ENCODE results near the gene GAS2L2. TPM values are rescaled to one million over a fixed set of nuclear protein-coding genes. Genes with fewer than 3 reads are reported as not detected.

Gene GAS2L2
- total and polyA plus RNA-seq, 2 of the 8 experiments (the other 6 are each of a cell fraction or from before 2014, with no cell fraction given) = 0.09 to 0.13 TPM

DNA sequence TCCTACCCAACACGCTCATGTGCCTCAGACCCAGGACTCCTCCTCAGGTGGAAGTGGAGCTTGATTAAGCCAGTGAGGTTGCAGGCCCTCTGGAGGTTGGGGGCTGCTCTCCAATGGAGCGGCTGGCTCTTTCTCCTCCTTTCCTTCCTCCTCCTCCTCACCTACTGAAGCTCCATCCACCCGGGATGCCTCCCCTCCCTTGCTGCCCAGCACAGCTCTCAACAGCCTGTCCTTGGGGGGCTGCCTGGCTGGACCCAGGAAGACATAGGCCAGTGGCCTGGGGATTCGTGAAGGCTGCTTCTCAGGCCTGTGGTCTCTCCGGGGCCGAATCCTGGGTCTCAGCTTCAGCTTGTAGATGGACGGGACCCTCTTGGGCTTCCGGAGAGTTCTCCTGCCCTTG, 8.2 kb downstream of the GAS2L2 start:
- WGBS, 2 experiments (ENCODE audit: extremely low coverage in 1 of 2, insufficient coverage in 1 of 2, insufficient read length in 1 of 2, insufficient replicate concordance in 2 of 2, low coverage in 1 of 2, low lambda C conversion rate in 2 of 2, missing lambda C conversion rate in 1 of 2) = 80% methylated on average over 5 of the region's 8 CpGs; no CpG with 5 or more reads in 1 of the 2 experiments
- H4K91ac ChIP-seq (replicated peaks; ENCODE audit: insufficient read length, low read length) = no peak overlapping the region
- H2AK5ac ChIP-seq (ENCODE audit: low read depth, low read length) = no peak overlapping the region
- FAIRE-seq (no peak), DNase-seq (ENCODE audit: low read depth in 1 of 2, low spot score in 2 of 2) (no peak)
- H2AFZ ChIP-seq (ENCODE audit: low read length) = no peak overlapping the region
- H3K14ac ChIP-seq (ENCODE audit: insufficient read length) = no peak overlapping the region
- H4K5ac ChIP-seq (ENCODE audit: insufficient read length, low read depth, low read length) = no peak overlapping the region
- H3K36me3 ChIP-seq (ENCODE audit: control insufficient read depth in 2 of 4, insufficient read depth in 4 of 4, low read length in 3 of 4) = peaks cover 0 to 8% (median 0%) of the 10 kb centered on the region in 4 experiments; a peak in 1 of 8 replicates
- peaks cover 11 to 36% (median 33%) of the 10 kb centered on the region in 4 experiments for H3K27me3 ChIP-seq (replicated peaks in 1 of 4; ENCODE audit: control insufficient read depth in 3 of 4, extremely low read depth in 1 of 4, insufficient read depth in 3 of 4, low read length in 3 of 4)
- H3K9me3 ChIP-seq (ENCODE audit: insufficient read depth in 2 of 2, low read depth in 1 of 2, low read length in 1 of 2) = peaks cover 8 to 11% of the 10 kb centered on the region in 2 experiments; a peak in 2 of 4 replicates
- H3K79me2 ChIP-seq (ENCODE audit: control insufficient read depth in 1 of 2, insufficient read depth in 2 of 2, low read length in 2 of 2) = no peaks in the 10 kb centered on the region
- no peak overlapping the region for H2BK12ac ChIP-seq (ENCODE audit: low read depth, low read length)
- no peak overlapping the region for H4K8ac ChIP-seq (ENCODE audit: extremely low read depth, insufficient read depth, low read length)
- ChIA-PET POLR2A (ENCODE audit: partially characterized antibody) (interaction anchor here (1.8 kb wide), 1 partner anchor 19 kb away, joined by 4 read pairs; no protein-coding TSS in a partner anchor), CTCF (ENCODE audit: partially characterized antibody) (interaction anchor here (0.6 to 8.4 kb wide), 14 partner anchors 12 to 148 kb away, joined by 3 to 166 read pairs (median 3); partner anchors contain the start of gene RASL10B)
- no peak overlapping the region for H3K4me2 ChIP-seq (ENCODE audit: insufficient read depth in 1 of 2, low read depth in 2 of 2, low read length in 2 of 2)
- no peak overlapping the region for H3K18ac ChIP-seq (ENCODE audit: extremely low read depth, low read length)
- H3K23ac ChIP-seq (ENCODE audit: insufficient read length) = no peak overlapping the region
- peaks cover 5% of the 10 kb centered on the region; the same call in 1 of the 2 replicates for H3K23me2 ChIP-seq (ENCODE audit: low read depth, low read length)
- H3K4me3 ChIP-seq (ENCODE audit: extremely low read depth in 1 of 4, insufficient read depth in 2 of 4, low read depth in 3 of 4, low read length in 4 of 4) = no peak overlapping the region
- H3K79me1 ChIP-seq (ENCODE audit: low read depth, low read length) = no peaks in the 10 kb centered on the region; the same call in 1 of the 2 replicates
- no peak overlapping the region for H2BK20ac ChIP-seq (ENCODE audit: low read length)
- no peak overlapping the region for H2BK120ac ChIP-seq (replicated peaks; ENCODE audit: low read depth, low read length)
- H3K27ac ChIP-seq (ENCODE audit: low read depth, low read length) = no peak overlapping the region
- peaks cover 0 to 10% of the 10 kb centered on the region in 2 experiments for H4K20me1 ChIP-seq (replicated peaks in 1 of 2; ENCODE audit: control insufficient read depth in 1 of 2, insufficient read depth in 2 of 2, low read length in 2 of 2)
- no peak overlapping the region for H2BK5ac ChIP-seq (ENCODE audit: low read depth, low read length)
- H3K9ac ChIP-seq (replicated peaks in 1 of 4; ENCODE audit: extremely low read depth in 1 of 4, low read depth in 3 of 4, low read length in 3 of 4) = no peak overlapping the region
- no peak overlapping the region for H2BK15ac ChIP-seq (ENCODE audit: low read length)
- peaks cover 0 to 9% (median 4%) of the 10 kb centered on the region in 4 experiments; a peak in 5 of 7 replicates for H3K4me1 ChIP-seq (replicated peaks in 1 of 4; ENCODE audit: control insufficient read depth in 3 of 4, insufficient read depth in 4 of 4, low read length in 3 of 4)
- H3K4ac ChIP-seq (replicated peaks; ENCODE audit: insufficient read length, low read depth, low read length) = no peak overlapping the region
- H3K56ac ChIP-seq (replicated peaks; ENCODE audit: insufficient read length, low read depth, low read length) = no peak overlapping the region
- TF ChIP-seq HDAC6 (IDR thresholded peaks at IDR 0.05; ENCODE audit: low read depth, low read length) (no peak), CTBP2 (IDR thresholded peaks at IDR 0.05; ENCODE audit: borderline replicate concordance, insufficient read depth, insufficient read length, low read length) (no peak), TEAD4 (IDR thresholded peaks at IDR 0.05; ENCODE audit: low read depth, low read length) (no peak), CBX8 (IDR thresholded peaks at IDR 0.05; ENCODE audit: borderline replicate concordance, low read depth, low read length) (no peak), ZNF274 (IDR thresholded peaks at IDR 0.05; ENCODE audit: borderline replicate concordance, extremely low read depth, low read length) (no peak), CEBPB (IDR thresholded peaks at IDR 0.05; ENCODE audit: low read depth, low read length) (no peak), PHF8 (conservative IDR thresholded peaks at IDR 0.05; ENCODE audit: low read depth, low read length) (no peak), CREB1 (IDR thresholded peaks at IDR 0.05) (no peak), YY1 (IDR thresholded peaks at IDR 0.05; ENCODE audit: low read depth, low read length) (no peak), MAFK (IDR thresholded peaks at IDR 0.05; ENCODE audit: low read depth, low read length) (no peak), GABPA (IDR thresholded peaks at IDR 0.05; ENCODE audit: borderline replicate concordance, insufficient read depth, low read length) (no peak), SP4 (IDR thresholded peaks at IDR 0.05; ENCODE audit: low read length) (no peak)
- TF ChIP-seq, protein P1, sequence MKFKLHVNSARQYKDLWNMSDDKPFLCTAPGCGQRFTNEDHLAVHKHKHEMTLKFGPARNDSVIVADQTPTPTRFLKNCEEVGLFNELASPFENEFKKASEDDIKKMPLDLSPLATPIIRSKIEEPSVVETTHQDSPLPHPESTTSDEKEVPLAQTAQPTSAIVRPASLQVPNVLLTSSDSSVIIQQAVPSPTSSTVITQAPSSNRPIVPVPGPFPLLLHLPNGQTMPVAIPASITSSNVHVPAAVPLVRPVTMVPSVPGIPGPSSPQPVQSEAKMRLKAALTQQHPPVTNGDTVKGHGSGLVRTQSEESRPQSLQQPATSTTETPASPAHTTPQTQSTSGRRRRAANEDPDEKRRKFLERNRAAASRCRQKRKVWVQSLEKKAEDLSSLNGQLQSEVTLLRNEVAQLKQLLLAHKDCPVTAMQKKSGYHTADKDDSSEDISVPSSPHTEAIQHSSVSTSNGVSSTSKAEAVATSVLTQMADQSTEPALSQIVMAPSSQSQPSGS (IDR thresholded peaks at IDR 0.05; ENCODE audit: low read length) = no peak
